GM18508 (cell line): ENCODE measurements around the gene IL1RL2.

Experiments used
- ATAC-seq: cut with Tn5 transposase; IDR thresholded peaks from one replicate; pipeline ENCODE4 v1.9.1; 2021; ENCODE audit warnings: moderate number of reproducible peaks; ENCODE audit not compliant: insufficient read depth, unreplicated experiment

IL1RL2 gene

GRCh38 chr2:102155703-102156515 is 30.9 kb upstream of the IL1RL2 start:
- no peak for ATAC-seq

- ATAC-seq, result no peak
Observed at GRCh38 chr2:102158011-102158755, 28.6 kb upstream of the IL1RL2 start.

GRCh38 chr2:102159295-102159694 is 27.5 kb upstream of the IL1RL2 start:
- no peak for ATAC-seq

GRCh38 chr2:102166189-102166845 is 20.5 kb upstream of the IL1RL2 start:
- ATAC-seq, result no peak

- no peak for ATAC-seq
Observed at GRCh38 chr2:102168026-102168771, 18.6 kb upstream of the IL1RL2 start.

- no peak for ATAC-seq
Observed at GRCh38 chr2:102171946-102172345, 14.9 kb upstream of the IL1RL2 start.

GRCh38 chr2:102172745-102173144 is 14.1 kb upstream of the IL1RL2 start:
- no peak for ATAC-seq

- no peak for ATAC-seq
Observed at GRCh38 chr2:102176172-102176571, 10.7 kb upstream of the IL1RL2 start.

GRCh38 chr2:102177814-102178478 is 8.9 kb upstream of the IL1RL2 start:
- no peak for ATAC-seq

- ATAC-seq, result no peak
Observed at GRCh38 chr2:102179061-102179460, 7.8 kb upstream of the IL1RL2 start.

GRCh38 chr2:102179788-102180686 is 6.8 kb upstream of the IL1RL2 start:
- ATAC-seq, result no peak

GRCh38 chr2:102180687-102180999 is 6.2 kb upstream of the IL1RL2 start:
- no peak for ATAC-seq

GRCh38 chr2:102181376-102181775 is 5.4 kb upstream of the IL1RL2 start:
- ATAC-seq, result no peak

GRCh38 chr2:102181919-102182635 is 4.7 kb upstream of the IL1RL2 start:
- no peak for ATAC-seq

GRCh38 chr2:102184018-102184417 is 2.8 kb upstream of the IL1RL2 start:
- ATAC-seq, result no peak

- ATAC-seq, result no peak
Observed at GRCh38 chr2:102184568-102184967, 2.3 kb upstream of the IL1RL2 start.

GRCh38 chr2:102185347-102185746 is 1.5 kb upstream of the IL1RL2 start:
- no peak for ATAC-seq

GRCh38 chr2:102187496-102188150 is 800 bp downstream of the IL1RL2 start:
- no peak for ATAC-seq
